Measurements from ENCODE around the gene CACNA1B.
A peak's percentile ranks its signal among the peaks of the same experiment; 100 is the strongest.
"Not testable (repeated sequence)": the region's sequence is repeated elsewhere in the genome, so short reads cannot be mapped to it uniquely, and the experiment has no call there.

The CACNA1B gene

DNA sequence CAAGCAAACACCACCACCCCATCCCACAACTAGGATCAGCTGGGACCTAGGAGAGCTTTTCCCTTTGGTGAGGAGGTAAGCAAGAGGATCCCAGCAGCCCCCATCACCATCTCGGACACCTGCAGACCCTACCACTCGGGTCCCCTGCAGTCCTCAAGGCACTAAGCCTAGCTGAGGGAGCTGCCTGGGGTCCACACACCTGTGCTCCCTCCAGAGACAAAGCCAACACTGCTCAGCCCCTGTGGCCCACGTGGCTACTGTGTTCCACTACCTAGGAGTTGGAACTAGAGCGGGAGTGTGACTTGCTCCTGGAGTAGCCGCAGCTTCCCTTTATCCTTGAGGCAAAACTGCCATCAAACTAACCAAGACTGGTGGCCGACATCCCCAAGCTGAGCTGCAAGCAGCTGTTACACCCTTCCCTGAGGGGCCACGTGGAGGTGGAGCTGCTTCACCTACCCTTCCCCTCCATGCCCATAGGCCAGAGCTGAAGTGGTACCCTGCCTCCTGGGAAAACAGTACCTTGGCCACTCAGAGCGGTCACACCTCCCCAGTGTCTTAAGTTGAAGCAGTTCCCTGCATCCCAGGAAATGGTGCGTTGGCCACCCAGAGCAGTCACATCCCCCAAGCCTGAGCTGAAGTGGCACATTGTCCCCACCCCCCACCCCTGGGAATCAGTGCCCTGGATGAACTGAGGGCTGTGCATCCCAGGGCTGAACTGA lies 205.5 kb downstream of the CACNA1B start:
- H3K79me2 ChIP-seq (ENCODE audit: control insufficient read depth, insufficient read depth, low read length) = no peaks in the 10 kb centered on the region
- H3K23ac ChIP-seq (ENCODE audit: low read length) = no peak overlapping the region
- no peak overlapping the region for H3K27ac ChIP-seq (ENCODE audit: low read depth, low read length)
- DNase-seq = no peak
- H3K27me3 ChIP-seq (ENCODE audit: insufficient read depth, low read length, poor library complexity) = no peaks in the 10 kb centered on the region
- H4K5ac ChIP-seq (ENCODE audit: low read length) = no peak overlapping the region
- no peak overlapping the region for H2BK15ac ChIP-seq (replicated peaks; ENCODE audit: low read depth)
- H3K4ac ChIP-seq (ENCODE audit: low read depth, low read length) = no peak overlapping the region
- no peak overlapping the region for H2AK5ac ChIP-seq (ENCODE audit: low read length)
- no peak overlapping the region for H3K4me2 ChIP-seq (ENCODE audit: low read length)
- H3K4me3 ChIP-seq (ENCODE audit: low read length) = no peak overlapping the region
- H3K4me1 ChIP-seq (ENCODE audit: control insufficient read depth, low read depth, low read length) = no peaks in the 10 kb centered on the region
- H3K36me3 ChIP-seq (ENCODE audit: control insufficient read depth, insufficient read depth, low read length) = no peaks in the 10 kb centered on the region
- H3K56ac ChIP-seq (ENCODE audit: low read length) = no peak overlapping the region
- no peak overlapping the region for H2BK5ac ChIP-seq (ENCODE audit: low read length)
- H2BK120ac ChIP-seq (ENCODE audit: low read depth, low read length) = no peak overlapping the region
- H4K8ac ChIP-seq (ENCODE audit: low read depth, low read length) = no peak overlapping the region
- H3K18ac ChIP-seq (ENCODE audit: low read length) = no peak overlapping the region
- no peak overlapping the region for H3K9ac ChIP-seq (ENCODE audit: low read length)
- H3K79me1 ChIP-seq (ENCODE audit: low read length) = no peaks in the 10 kb centered on the region
- WGBS (ENCODE audit: extremely low coverage, insufficient coverage, low lambda C conversion rate) = no CpG with 5 or more reads among the region's 9 CpGs

DNA sequence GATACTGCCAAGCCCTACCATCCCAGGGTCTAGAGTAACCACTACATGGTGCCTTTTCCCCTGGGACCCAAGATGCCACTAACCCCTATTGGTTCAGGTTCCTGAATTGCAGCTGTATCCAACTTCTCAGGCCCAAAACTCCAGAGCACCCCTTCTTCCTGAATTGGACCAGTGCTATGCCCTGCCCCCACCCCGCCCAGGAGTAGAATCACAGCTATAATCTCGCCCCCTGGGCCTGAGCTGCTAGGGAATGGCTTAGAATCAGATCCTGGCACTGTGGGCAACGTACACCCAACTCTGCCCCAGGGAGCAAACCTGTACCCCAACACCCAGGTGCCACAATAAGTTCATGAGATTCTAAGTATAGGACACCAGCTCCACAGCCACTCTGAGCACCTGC lies 206.3 kb downstream of the CACNA1B start:
- Histone ChIP-seq H3K4me2 (ENCODE audit: low read length) (no peak overlapping the region), H3K23ac (ENCODE audit: low read length) (no peak overlapping the region), H2AK5ac (ENCODE audit: low read length) (no peak overlapping the region), H3K56ac (ENCODE audit: low read length) (no peak overlapping the region), H3K9ac (ENCODE audit: low read length) (no peak overlapping the region), H3K27me3 (ENCODE audit: insufficient read depth, low read length, poor library complexity) (no peaks in the 10 kb centered on the region), H4K8ac (ENCODE audit: low read depth, low read length) (no peak overlapping the region), H3K27ac (ENCODE audit: low read depth, low read length) (no peak overlapping the region), H3K4me3 (ENCODE audit: low read length) (no peak overlapping the region), H3K79me1 (ENCODE audit: low read length) (no peaks in the 10 kb centered on the region), H2BK5ac (ENCODE audit: low read length) (no peak overlapping the region), H3K4me1 (ENCODE audit: control insufficient read depth, low read depth, low read length) (no peaks in the 10 kb centered on the region), H3K4ac (ENCODE audit: low read depth, low read length) (no peak overlapping the region), H3K79me2 (ENCODE audit: control insufficient read depth, insufficient read depth, low read length) (no peaks in the 10 kb centered on the region), H3K36me3 (ENCODE audit: control insufficient read depth, insufficient read depth, low read length) (no peaks in the 10 kb centered on the region), H2BK15ac (replicated peaks; ENCODE audit: low read depth) (no peak overlapping the region), H3K18ac (ENCODE audit: low read length) (no peak overlapping the region), H4K5ac (ENCODE audit: low read length) (no peak overlapping the region), H2BK120ac (ENCODE audit: low read depth, low read length) (no peak overlapping the region)
- no CpG with 5 or more reads among the region's 3 CpGs for WGBS (ENCODE audit: extremely low coverage, insufficient coverage, low lambda C conversion rate)
- DNase-seq = no peak

DNA sequence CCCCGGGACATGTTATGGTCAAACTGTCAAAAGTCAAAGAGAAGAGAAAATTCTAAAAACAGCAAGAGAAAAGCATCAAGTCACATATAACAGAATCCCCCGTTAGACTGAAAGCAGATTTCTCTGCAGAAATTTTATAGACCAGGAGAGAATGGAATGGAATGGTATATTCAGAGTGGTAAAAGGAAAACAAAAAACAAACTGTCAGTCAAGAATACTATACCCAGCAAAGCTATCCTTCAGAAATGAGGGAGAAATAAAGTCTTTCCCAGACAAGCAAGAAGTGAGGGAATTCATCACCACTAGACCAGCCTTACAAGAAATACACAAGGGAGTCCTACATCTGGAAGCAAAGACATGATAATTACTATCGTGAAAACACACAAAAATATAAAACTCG lies 208.0 kb downstream of the CACNA1B start:
- Histone ChIP-seq H2BK15ac (replicated peaks; ENCODE audit: low read depth) (no peak overlapping the region), H3K27ac (ENCODE audit: low read depth, low read length) (no peak overlapping the region), H3K18ac (ENCODE audit: low read length) (no peak overlapping the region), H3K23ac (ENCODE audit: low read length) (no peak overlapping the region), H3K4me1 (ENCODE audit: control insufficient read depth, low read depth, low read length) (no peaks in the 10 kb centered on the region), H4K8ac (ENCODE audit: low read depth, low read length) (no peak overlapping the region), H3K79me1 (ENCODE audit: low read length) (no peaks in the 10 kb centered on the region), H4K5ac (ENCODE audit: low read length) (no peak overlapping the region), H3K79me2 (ENCODE audit: control insufficient read depth, insufficient read depth, low read length) (no peaks in the 10 kb centered on the region), H3K4me3 (ENCODE audit: low read length) (no peak overlapping the region), H3K36me3 (ENCODE audit: control insufficient read depth, insufficient read depth, low read length) (no peaks in the 10 kb centered on the region), H3K9ac (ENCODE audit: low read length) (no peak overlapping the region), H2BK5ac (ENCODE audit: low read length) (no peak overlapping the region), H2BK120ac (ENCODE audit: low read depth, low read length) (no peak overlapping the region), H3K4ac (ENCODE audit: low read depth, low read length) (no peak overlapping the region), H3K56ac (ENCODE audit: low read length) (no peak overlapping the region), H2AK5ac (ENCODE audit: low read length) (no peak overlapping the region), H3K27me3 (ENCODE audit: insufficient read depth, low read length, poor library complexity) (no peaks in the 10 kb centered on the region), H3K4me2 (ENCODE audit: low read length) (no peak overlapping the region)
- WGBS (ENCODE audit: extremely low coverage, insufficient coverage, low lambda C conversion rate) = no CpG with 5 or more reads among the region's 4 CpGs
- DNase-seq = no peak

DNA sequence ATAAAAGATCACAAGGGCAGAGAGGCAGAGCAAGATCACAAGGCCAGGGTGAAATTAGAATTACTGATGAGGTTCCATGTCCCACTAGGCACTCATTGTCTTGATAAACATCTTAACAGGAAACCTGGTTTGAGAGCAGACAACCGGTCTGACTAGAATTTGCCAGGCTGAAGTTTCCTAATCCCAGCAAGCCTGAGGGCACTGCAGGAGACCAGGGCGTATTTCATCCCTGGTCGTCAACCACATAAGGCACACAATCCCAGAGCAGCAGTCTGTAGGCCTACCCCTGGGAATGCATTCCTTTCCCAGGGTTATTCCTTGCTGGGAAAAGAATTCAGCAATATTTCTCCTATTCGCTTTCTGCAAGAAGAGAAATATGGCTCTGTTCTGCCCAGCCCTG lies 214.5 kb downstream of the CACNA1B start:
- not testable (repeated sequence) for H2BK5ac ChIP-seq (ENCODE audit: low read length); H3K9ac ChIP-seq (ENCODE audit: low read length); H3K4ac ChIP-seq (ENCODE audit: low read depth, low read length); H2BK120ac ChIP-seq (ENCODE audit: low read depth, low read length); H4K8ac ChIP-seq (ENCODE audit: low read depth, low read length); H3K4me1 ChIP-seq (ENCODE audit: control insufficient read depth, low read depth, low read length); H3K4me3 ChIP-seq (ENCODE audit: low read length); H3K23ac ChIP-seq (ENCODE audit: low read length); H3K56ac ChIP-seq (ENCODE audit: low read length); H2BK15ac ChIP-seq (replicated peaks; ENCODE audit: low read depth); H3K79me2 ChIP-seq (ENCODE audit: control insufficient read depth, insufficient read depth, low read length); H3K27me3 ChIP-seq (ENCODE audit: insufficient read depth, low read length, poor library complexity); H3K4me2 ChIP-seq (ENCODE audit: low read length); H3K27ac ChIP-seq (ENCODE audit: low read depth, low read length); H4K5ac ChIP-seq (ENCODE audit: low read length); H3K79me1 ChIP-seq (ENCODE audit: low read length); H3K36me3 ChIP-seq (ENCODE audit: control insufficient read depth, insufficient read depth, low read length); H3K18ac ChIP-seq (ENCODE audit: low read length); H2AK5ac ChIP-seq (ENCODE audit: low read length)
- no CpG with 5 or more reads among the region's 4 CpGs for WGBS (ENCODE audit: extremely low coverage, insufficient coverage, low lambda C conversion rate)
- DNase-seq = peak; percentile 8

DNA sequence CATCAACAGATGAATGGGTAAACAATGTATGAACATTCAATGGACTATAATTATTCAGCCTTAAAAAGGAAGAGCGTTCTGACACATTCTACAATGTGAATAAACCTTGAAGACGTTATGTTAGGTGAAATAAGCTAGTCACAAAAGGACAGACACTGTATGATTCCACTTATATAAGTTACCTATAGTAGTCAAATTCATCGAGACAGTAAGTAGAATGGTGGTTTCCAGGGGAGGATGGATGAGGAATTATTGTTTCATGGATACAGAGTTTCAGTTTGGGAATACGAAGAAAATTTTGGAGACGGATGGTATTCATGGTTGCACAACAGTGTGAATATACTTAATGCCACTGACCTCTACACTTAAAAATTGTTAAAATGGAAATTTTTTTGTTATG lies 216.4 kb downstream of the CACNA1B start:
- no peak overlapping the region for H2BK5ac ChIP-seq (ENCODE audit: low read length)

More for the DNA sequence above, 216.4 kb downstream of the CACNA1B start:
- H3K27ac ChIP-seq (ENCODE audit: low read depth, low read length) = no peak overlapping the region
- H3K4me1 ChIP-seq (ENCODE audit: control insufficient read depth, low read depth, low read length) = no peaks in the 10 kb centered on the region
- no peak overlapping the region for H3K18ac ChIP-seq (ENCODE audit: low read length)
- no peak for DNase-seq
- H3K79me1 ChIP-seq (ENCODE audit: low read length) = no peaks in the 10 kb centered on the region
- H3K27me3 ChIP-seq (ENCODE audit: insufficient read depth, low read length, poor library complexity) = no peaks in the 10 kb centered on the region
- H2BK15ac ChIP-seq (replicated peaks; ENCODE audit: low read depth) = no peak overlapping the region
- H3K4ac ChIP-seq (ENCODE audit: low read depth, low read length) = no peak overlapping the region
- no peak overlapping the region for H3K4me3 ChIP-seq (ENCODE audit: low read length)
- no peak overlapping the region for H2BK120ac ChIP-seq (ENCODE audit: low read depth, low read length)
- no peaks in the 10 kb centered on the region for H3K36me3 ChIP-seq (ENCODE audit: control insufficient read depth, insufficient read depth, low read length)
- no peak overlapping the region for H4K8ac ChIP-seq (ENCODE audit: low read depth, low read length)
- no peak overlapping the region for H3K56ac ChIP-seq (ENCODE audit: low read length)
- H2AK5ac ChIP-seq (ENCODE audit: low read length) = no peak overlapping the region
- H3K9ac ChIP-seq (ENCODE audit: low read length) = no peak overlapping the region
- no peaks in the 10 kb centered on the region for H3K79me2 ChIP-seq (ENCODE audit: control insufficient read depth, insufficient read depth, low read length)
- no peak overlapping the region for H4K5ac ChIP-seq (ENCODE audit: low read length)
- WGBS (ENCODE audit: extremely low coverage, insufficient coverage, low lambda C conversion rate) = no CpG with 5 or more reads among the region's 5 CpGs
- H3K23ac ChIP-seq (ENCODE audit: low read length) = no peak overlapping the region
- H3K4me2 ChIP-seq (ENCODE audit: low read length) = no peak overlapping the region
